ENCODE measurements around the gene MSI2. TPM values are rescaled to one million over a fixed set of nuclear protein-coding genes. Genes with fewer than 3 reads are reported as not detected.

Gene MSI2
- total and polyA plus RNA-seq, 2 donors (not counting 3 experiments of a cell fraction or from before 2014, with no cell fraction given): 20.9 to 59.3 TPM

DNA sequence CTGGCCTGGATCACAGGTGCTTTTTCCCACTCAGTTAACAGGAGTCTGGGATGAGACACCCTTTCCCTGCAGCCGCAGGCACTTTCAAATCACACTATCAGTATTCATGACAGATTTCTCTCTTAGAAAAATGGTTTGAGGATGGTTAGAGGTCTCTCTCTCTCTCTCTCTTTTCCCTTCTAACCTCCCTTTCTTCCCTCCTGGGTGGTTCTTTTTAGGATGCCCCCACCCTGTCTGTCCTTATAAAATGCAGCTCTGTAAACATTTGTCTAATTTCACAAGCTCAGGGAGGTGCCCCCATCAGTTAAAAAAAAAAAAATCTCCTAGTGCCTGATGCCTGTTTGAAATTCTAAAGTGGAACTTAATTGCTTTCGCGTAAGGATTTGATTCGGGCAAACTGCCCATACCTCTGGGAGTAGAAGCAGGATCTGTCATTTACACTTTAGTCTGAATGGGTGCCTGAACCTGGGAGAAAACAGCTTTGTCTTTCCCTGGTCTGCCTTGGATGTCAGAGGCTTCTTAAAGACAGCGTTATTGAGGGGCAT, 329.9 kb downstream of the MSI2 start:
- no peak for FAIRE-seq
- intact Hi-C loops (cut with micrococcal nuclease) (no loop called here), dilution Hi-C loops (cut with MboI; ENCODE audit: extremely low pct_ligation_motif_present, low sequenced_read_pairs) (no loop called here)
- Histone ChIP-seq H3K27me3 (ENCODE audit: control insufficient read depth in 2 of 2, insufficient read depth in 2 of 2, low read length in 2 of 2) (peaks cover 0 to 1% of the 10 kb centered on the region in 2 experiments), H3K36me3 (ENCODE audit: control insufficient read depth in 2 of 2, extremely low read depth in 1 of 2, insufficient read depth in 2 of 2, low read length in 2 of 2) (no peaks in the 10 kb centered on the region), H3K27ac (ENCODE audit: insufficient read depth, low read depth, low read length) (no peak overlapping the region), H3K4me3 (replicated peaks in 1 of 3; ENCODE audit: insufficient read depth in 1 of 3, low read depth in 1 of 3, low read length in 3 of 3) (no peak overlapping the region), H3K4me2 (ENCODE audit: insufficient read depth, low read length) (no peak overlapping the region), H3K4me1 (ENCODE audit: control insufficient read depth, extremely low read depth, insufficient read depth, low read length) (no peaks in the 10 kb centered on the region), H3K9me3 (replicated peaks; ENCODE audit: control insufficient read depth, insufficient read depth, low read length) (no peaks in the 10 kb centered on the region), H3K9me1 (replicated peaks; ENCODE audit: control insufficient read depth, extremely low read depth, insufficient read depth, low read length) (no peaks in the 10 kb centered on the region), H3K9ac (replicated peaks; ENCODE audit: extremely low read depth, insufficient read depth, low read length) (no peak overlapping the region), H2AFZ (ENCODE audit: low read depth, low read length) (no peak overlapping the region), H3K79me2 (ENCODE audit: control insufficient read depth, insufficient read depth, low read length) (no peaks in the 10 kb centered on the region), H4K20me1 (replicated peaks; ENCODE audit: control insufficient read depth, extremely low read depth, insufficient read depth, low read length) (peaks cover 1% of the 10 kb centered on the region)
- TF ChIP-seq GATA2 (IDR thresholded peaks at IDR 0.05; ENCODE audit: insufficient read depth, insufficient read length, low read depth, low read length): no peak
- TF ChIP-seq EZH2 (IDR thresholded peaks at IDR 0.05; ENCODE audit: borderline replicate concordance, low read depth, low read length, severe bottlenecking): no peak
- TF ChIP-seq, protein P1, sequence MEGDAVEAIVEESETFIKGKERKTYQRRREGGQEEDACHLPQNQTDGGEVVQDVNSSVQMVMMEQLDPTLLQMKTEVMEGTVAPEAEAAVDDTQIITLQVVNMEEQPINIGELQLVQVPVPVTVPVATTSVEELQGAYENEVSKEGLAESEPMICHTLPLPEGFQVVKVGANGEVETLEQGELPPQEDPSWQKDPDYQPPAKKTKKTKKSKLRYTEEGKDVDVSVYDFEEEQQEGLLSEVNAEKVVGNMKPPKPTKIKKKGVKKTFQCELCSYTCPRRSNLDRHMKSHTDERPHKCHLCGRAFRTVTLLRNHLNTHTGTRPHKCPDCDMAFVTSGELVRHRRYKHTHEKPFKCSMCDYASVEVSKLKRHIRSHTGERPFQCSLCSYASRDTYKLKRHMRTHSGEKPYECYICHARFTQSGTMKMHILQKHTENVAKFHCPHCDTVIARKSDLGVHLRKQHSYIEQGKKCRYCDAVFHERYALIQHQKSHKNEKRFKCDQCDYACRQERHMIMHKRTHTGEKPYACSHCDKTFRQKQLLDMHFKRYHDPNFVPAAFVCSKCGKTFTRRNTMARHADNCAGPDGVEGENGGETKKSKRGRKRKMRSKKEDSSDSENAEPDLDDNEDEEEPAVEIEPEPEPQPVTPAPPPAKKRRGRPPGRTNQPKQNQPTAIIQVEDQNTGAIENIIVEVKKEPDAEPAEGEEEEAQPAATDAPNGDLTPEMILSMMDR (IDR thresholded peaks at IDR 0.05; ENCODE audit: extremely low read depth in 1 of 2, insufficient read depth in 1 of 2, low read depth in 1 of 2, low read length in 2 of 2): no peak
- ChIA-PET POLR2A (no interaction called here), CTCF (interaction anchor here (1.1 to 1.5 kb wide), 4 partner anchors 9 to 343 kb away, joined by 3 to 4 read pairs (median 3); no protein-coding TSS in a partner anchor)
- no TSS peak for BruUV-seq (replicated peaks)
- no peak for DNase-seq (ENCODE audit: low read depth, low spot score)

DNA sequence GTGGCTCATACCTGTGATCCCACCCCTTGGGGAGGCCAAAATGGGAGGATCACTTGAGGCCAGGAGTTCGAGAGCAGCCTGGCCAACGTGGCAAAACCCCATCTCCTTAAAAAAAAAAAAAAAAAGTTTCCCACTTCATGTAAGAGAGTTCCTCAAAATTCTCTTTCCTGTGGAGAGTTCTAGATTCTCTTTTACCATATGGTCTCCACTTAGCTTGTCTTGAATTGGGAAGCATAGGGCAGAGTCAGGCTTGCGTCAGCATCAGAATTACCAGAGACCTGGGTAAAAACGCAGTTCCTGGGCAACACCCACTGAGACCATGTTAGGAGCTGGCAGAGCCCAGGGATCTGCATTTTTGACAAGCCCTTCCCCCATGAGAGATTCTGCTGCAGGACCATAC, 330.4 kb downstream of the MSI2 start:
- Histone ChIP-seq H3K4me2 (ENCODE audit: insufficient read depth, low read length) (no peak overlapping the region), H3K9me1 (replicated peaks; ENCODE audit: control insufficient read depth, extremely low read depth, insufficient read depth, low read length) (no peaks in the 10 kb centered on the region), H3K79me2 (ENCODE audit: control insufficient read depth, insufficient read depth, low read length) (no peaks in the 10 kb centered on the region), H3K4me1 (ENCODE audit: control insufficient read depth, extremely low read depth, insufficient read depth, low read length) (no peaks in the 10 kb centered on the region), H3K27ac (ENCODE audit: insufficient read depth, low read depth, low read length) (no peak overlapping the region), H2AFZ (ENCODE audit: low read depth, low read length) (no peak overlapping the region), H3K36me3 (ENCODE audit: control insufficient read depth in 2 of 2, extremely low read depth in 1 of 2, insufficient read depth in 2 of 2, low read length in 2 of 2) (no peaks in the 10 kb centered on the region), H3K4me3 (replicated peaks in 1 of 3; ENCODE audit: insufficient read depth in 1 of 3, low read depth in 1 of 3, low read length in 3 of 3) (no peak overlapping the region), H3K9ac (replicated peaks; ENCODE audit: extremely low read depth, insufficient read depth, low read length) (no peak overlapping the region), H3K27me3 (ENCODE audit: control insufficient read depth in 2 of 2, insufficient read depth in 2 of 2, low read length in 2 of 2) (peaks cover 0 to 1% of the 10 kb centered on the region in 2 experiments), H4K20me1 (replicated peaks; ENCODE audit: control insufficient read depth, extremely low read depth, insufficient read depth, low read length) (no peaks in the 10 kb centered on the region), H3K9me3 (replicated peaks; ENCODE audit: control insufficient read depth, insufficient read depth, low read length) (no peaks in the 10 kb centered on the region)
- intact Hi-C loops (cut with micrococcal nuclease) (no loop called here), dilution Hi-C loops (cut with MboI; ENCODE audit: extremely low pct_ligation_motif_present, low sequenced_read_pairs) (no loop called here)
- no peak for FAIRE-seq
- BruUV-seq (replicated peaks): no TSS peak
- DNase-seq (ENCODE audit: low read depth, low spot score): no peak
- no peak for TF ChIP-seq GATA2 (IDR thresholded peaks at IDR 0.05; ENCODE audit: insufficient read depth, insufficient read length, low read depth, low read length)
- CTCF ChIA-PET: interaction anchor here (1.1 to 1.7 kb wide), 4 partner anchors 9 to 246 kb away, joined by 3 to 5 read pairs (median 3); no protein-coding TSS in a partner anchor
- POLR2A ChIA-PET: no interaction called here

Data from endothelial cell of umbilical vein (primary cell).